Activated B cell treated with CpG ODN at 0.5 μM for 24 hours (primary cell): Measurements from ENCODE around the gene ECPAS. TPM values are rescaled to one million over a fixed set of nuclear protein-coding genes. Genes with fewer than 3 reads are reported as not detected.

Experiments used
- ATAC-seq: fragments of 200-7000 bp; cut with Tn5 transposase; one replicate; pipeline ENCODE4 v1.10.0; 2021; ENCODE audit warnings: low read depth, mild to moderate bottlenecking, moderate library complexity
- CTCF ChIA-PET: fragments of 350-600 bp; sonication (Branson Sonifier 250); formaldehyde crosslinking; loops from one replicate; lab custom pipeline; 2021; ENCODE audit warnings: antibody characterized with exemption; lab: Charles Lee
- POLR2A ChIA-PET: fragments of 350-600 bp; sonication (Branson Sonifier 250); formaldehyde crosslinking; loops from one replicate; lab custom pipeline; 2021; ENCODE audit warnings: antibody characterized with exemption; lab: Charles Lee
- DNase-seq: peaks from one replicate; pipeline ENCODE4 v3.0.0; 2022
- H3K27ac Mint-ChIP-seq: one replicate; pipeline ENCODE4 v1.8.0; 2020; ENCODE audit warnings: mixed read lengths
- H3K27me3 Mint-ChIP-seq: one replicate; pipeline ENCODE4 v1.8.0; 2021; ENCODE audit warnings: mixed read lengths
- H3K36me3 Mint-ChIP-seq: one replicate; pipeline ENCODE4 v1.8.0; 2021; ENCODE audit warnings: low read depth, mixed read lengths
- H3K4me1 Mint-ChIP-seq: one replicate; pipeline ENCODE4 v1.8.0; 2021; ENCODE audit warnings: mixed read lengths
- H3K4me3 Mint-ChIP-seq: one replicate; pipeline ENCODE4 v1.8.0; 2020; ENCODE audit warnings: mild to moderate bottlenecking, mixed read lengths
- H3K9me3 Mint-ChIP-seq: one replicate; pipeline ENCODE4 v1.8.0; 2020; ENCODE audit warnings: mixed read lengths
- CTCF ChIP-seq: fragments of 200-600 bp; IDR thresholded peaks from one replicate; pipeline ENCODE4 v1.8.0; 2022; ENCODE audit warnings: antibody characterized with exemption, mild to moderate bottlenecking
- intact Hi-C: fragments of 100-400 bp; cut with micrococcal nuclease; formaldehyde crosslinking; loops from one replicate; pipeline ENCODE4 v1.15.1; 2024
- total RNA-seq: library from RNA; stranded (reverse); gene quantifications from 2 replicates; pipeline ENCODE4 v1.2.3, GENCODE V29; 2022

Gene ECPAS
- total RNA-seq, 1 donor from 2014 or later = 81.9 TPM

- POLR2A ChIA-PET = no interaction called here
- Mint-ChIP-seq H3K4me3 (no peak overlapping the region), H3K36me3 (peaks cover 90% of the 10 kb centered on the region), H3K27me3 (no peaks in the 10 kb centered on the region), H3K27ac (no peak overlapping the region), H3K9me3 (peaks cover 27% of the 10 kb centered on the region), H3K4me1 (no peaks in the 10 kb centered on the region)
- CTCF ChIA-PET = interaction anchor here (0.5 kb wide), 1 partner anchor 222 kb away, joined by 4 read pairs; no protein-coding TSS in a partner anchor
- DNase-seq (no peak), ATAC-seq (no peak)
- intact Hi-C loops = no loop called here
- no peak for TF ChIP-seq CTCF
Measured at GRCh38 chr9:111399772-111400563, 84.2 kb downstream of the ECPAS start.

GRCh38 chr9:111399211-111399739 lies 84.9 kb downstream of the ECPAS start:
- no peak for TF ChIP-seq CTCF
- CTCF ChIA-PET = interaction anchor here (0.7 kb wide), 1 partner anchor 12 kb away, joined by 3 read pairs; no protein-coding TSS in a partner anchor
- no peak overlapping the region for H3K4me3 Mint-ChIP-seq
- peaks cover 20% of the 10 kb centered on the region for H3K9me3 Mint-ChIP-seq
- POLR2A ChIA-PET = no interaction called here
- no peaks in the 10 kb centered on the region for H3K27me3 Mint-ChIP-seq
- H3K36me3 Mint-ChIP-seq = peaks cover 89% of the 10 kb centered on the region
- ATAC-seq (no peak), DNase-seq (no peak)
- intact Hi-C loops = no loop called here
- H3K4me1 Mint-ChIP-seq = no peaks in the 10 kb centered on the region
- H3K27ac Mint-ChIP-seq = no peak overlapping the region

- intact Hi-C loops = no loop called here
- H3K36me3 Mint-ChIP-seq = peaks cover 68% of the 10 kb centered on the region
- H3K27me3 Mint-ChIP-seq = no peaks in the 10 kb centered on the region
- no peak overlapping the region for H3K27ac Mint-ChIP-seq
- no peak for TF ChIP-seq CTCF
- H3K9me3 Mint-ChIP-seq = no peaks in the 10 kb centered on the region
- DNase-seq = no peak
- POLR2A ChIA-PET = no interaction called here
- H3K4me3 Mint-ChIP-seq = no peak overlapping the region
- no peak for ATAC-seq
- no peaks in the 10 kb centered on the region for H3K4me1 Mint-ChIP-seq
- CTCF ChIA-PET = no interaction called here
Measured at GRCh38 chr9:111393971-111394370, 90.2 kb downstream of the ECPAS start.

- Mint-ChIP-seq H3K4me3 (no peak overlapping the region), H3K27me3 (no peaks in the 10 kb centered on the region), H3K4me1 (no peaks in the 10 kb centered on the region), H3K9me3 (no peaks in the 10 kb centered on the region), H3K36me3 (peaks cover 37% of the 10 kb centered on the region), H3K27ac (no peak overlapping the region)
- ATAC-seq = no peak
- TF ChIP-seq CTCF = no peak
- no peak for DNase-seq
- CTCF ChIA-PET = no interaction called here
- intact Hi-C loops = no loop called here
- POLR2A ChIA-PET = no interaction called here
Measured at GRCh38 chr9:111389406-111389805, 94.8 kb downstream of the ECPAS start.

- POLR2A ChIA-PET = no interaction called here
- intact Hi-C loops = no loop called here
Measured at GRCh38 chr9:111386386-111386785, 97.8 kb downstream of the ECPAS start.

More at GRCh38 chr9:111386386-111386785, 97.8 kb downstream of the ECPAS start:
- no peak for TF ChIP-seq CTCF
- CTCF ChIA-PET = no interaction called here
- Mint-ChIP-seq H3K27ac (no peak overlapping the region), H3K4me3 (no peak overlapping the region), H3K27me3 (no peaks in the 10 kb centered on the region), H3K4me1 (no peaks in the 10 kb centered on the region), H3K36me3 (peaks cover 33% of the 10 kb centered on the region), H3K9me3 (no peaks in the 10 kb centered on the region)
- ATAC-seq (no peak), DNase-seq (no peak)
